Measurements from ENCODE around the gene PPP4R3A. TPM values are rescaled to one million over a fixed set of nuclear protein-coding genes. Genes with fewer than 3 reads are reported as not detected.
"Not testable (repeated sequence)": the region's sequence is repeated elsewhere in the genome, so short reads cannot be mapped to it uniquely, and the experiment has no call there.

Gene PPP4R3A
- total RNA-seq, 1 donor from 2014 or later = 57.7 TPM

DNA sequence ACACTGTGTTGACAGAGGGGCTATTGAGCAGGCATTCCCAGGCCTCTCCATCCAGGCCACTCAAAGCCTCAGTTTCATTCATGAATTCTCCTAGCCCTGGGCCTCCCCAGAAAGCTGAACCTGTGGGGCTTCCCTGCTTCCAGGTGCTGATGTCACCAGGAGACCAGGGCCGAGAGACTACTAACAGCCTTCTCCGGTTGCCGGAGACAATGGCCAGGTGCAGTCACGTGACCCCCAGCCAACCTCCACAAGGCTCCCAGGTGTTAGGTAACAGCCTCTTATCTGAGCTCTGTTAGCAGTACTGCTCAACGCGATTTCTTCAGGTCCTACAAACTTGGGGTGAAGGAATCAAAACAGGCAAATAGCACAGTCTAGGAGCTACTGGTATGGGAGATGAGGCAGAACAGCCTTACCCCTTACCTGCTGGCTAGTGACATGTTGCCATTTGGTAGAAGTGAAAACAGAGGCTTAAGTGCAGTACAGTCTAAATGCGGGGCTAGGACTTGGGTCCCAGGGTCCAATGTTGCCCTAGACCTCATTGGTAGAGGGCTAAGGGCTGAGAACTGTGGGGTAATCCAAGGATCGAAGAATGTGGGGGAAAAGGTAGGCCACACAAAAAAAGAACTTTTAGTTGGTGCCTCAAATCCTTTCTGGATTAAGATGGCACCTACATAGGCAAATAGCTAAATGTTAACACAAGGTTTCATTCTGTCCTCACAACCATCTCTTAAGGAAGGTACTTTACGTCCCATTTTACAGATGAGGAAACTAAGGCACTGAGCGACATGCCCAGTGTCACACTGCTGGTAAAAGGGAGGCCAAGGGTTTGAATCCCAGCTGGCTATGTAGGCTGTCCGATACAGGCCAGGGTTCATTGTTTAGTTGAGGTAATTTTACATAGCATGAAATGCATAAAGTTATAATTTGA lies 96.3 kb downstream of the PPP4R3A start:
- Mint-ChIP-seq H3K27me3 (ENCODE audit: low read depth) (peaks cover 5% of the 10 kb centered on the region), H3K27ac (ENCODE audit: unreplicated experiment) (no peak overlapping the region), H3K4me1 (ENCODE audit: low read depth) (peaks cover 26% of the 10 kb centered on the region), H3K9me3 (ENCODE audit: low read depth) (no peaks in the 10 kb centered on the region), H3K4me3 (ENCODE audit: unreplicated experiment) (no peak overlapping the region), H3K36me3 (ENCODE audit: low read depth) (no peaks in the 10 kb centered on the region)
- TF ChIP-seq, protein P1, sequence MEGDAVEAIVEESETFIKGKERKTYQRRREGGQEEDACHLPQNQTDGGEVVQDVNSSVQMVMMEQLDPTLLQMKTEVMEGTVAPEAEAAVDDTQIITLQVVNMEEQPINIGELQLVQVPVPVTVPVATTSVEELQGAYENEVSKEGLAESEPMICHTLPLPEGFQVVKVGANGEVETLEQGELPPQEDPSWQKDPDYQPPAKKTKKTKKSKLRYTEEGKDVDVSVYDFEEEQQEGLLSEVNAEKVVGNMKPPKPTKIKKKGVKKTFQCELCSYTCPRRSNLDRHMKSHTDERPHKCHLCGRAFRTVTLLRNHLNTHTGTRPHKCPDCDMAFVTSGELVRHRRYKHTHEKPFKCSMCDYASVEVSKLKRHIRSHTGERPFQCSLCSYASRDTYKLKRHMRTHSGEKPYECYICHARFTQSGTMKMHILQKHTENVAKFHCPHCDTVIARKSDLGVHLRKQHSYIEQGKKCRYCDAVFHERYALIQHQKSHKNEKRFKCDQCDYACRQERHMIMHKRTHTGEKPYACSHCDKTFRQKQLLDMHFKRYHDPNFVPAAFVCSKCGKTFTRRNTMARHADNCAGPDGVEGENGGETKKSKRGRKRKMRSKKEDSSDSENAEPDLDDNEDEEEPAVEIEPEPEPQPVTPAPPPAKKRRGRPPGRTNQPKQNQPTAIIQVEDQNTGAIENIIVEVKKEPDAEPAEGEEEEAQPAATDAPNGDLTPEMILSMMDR (IDR thresholded peaks at IDR 0.05) = no peak
- DNase-seq (ENCODE audit: low spot score) = no peak

- Mint-ChIP-seq H3K27ac (ENCODE audit: unreplicated experiment) (no peak overlapping the region), H3K4me1 (ENCODE audit: low read depth) (peaks cover 24% of the 10 kb centered on the region), H3K4me3 (ENCODE audit: unreplicated experiment) (no peak overlapping the region), H3K36me3 (ENCODE audit: low read depth) (no peaks in the 10 kb centered on the region), H3K9me3 (ENCODE audit: low read depth) (no peaks in the 10 kb centered on the region), H3K27me3 (ENCODE audit: low read depth) (peaks cover 5% of the 10 kb centered on the region)
- DNase-seq (ENCODE audit: low spot score) = no peak
- TF ChIP-seq, protein P1 (IDR thresholded peaks at IDR 0.05) = no peak
Observed at GRCh38 chr14:91412939-91413338, 97.2 kb downstream of the PPP4R3A start.

DNA sequence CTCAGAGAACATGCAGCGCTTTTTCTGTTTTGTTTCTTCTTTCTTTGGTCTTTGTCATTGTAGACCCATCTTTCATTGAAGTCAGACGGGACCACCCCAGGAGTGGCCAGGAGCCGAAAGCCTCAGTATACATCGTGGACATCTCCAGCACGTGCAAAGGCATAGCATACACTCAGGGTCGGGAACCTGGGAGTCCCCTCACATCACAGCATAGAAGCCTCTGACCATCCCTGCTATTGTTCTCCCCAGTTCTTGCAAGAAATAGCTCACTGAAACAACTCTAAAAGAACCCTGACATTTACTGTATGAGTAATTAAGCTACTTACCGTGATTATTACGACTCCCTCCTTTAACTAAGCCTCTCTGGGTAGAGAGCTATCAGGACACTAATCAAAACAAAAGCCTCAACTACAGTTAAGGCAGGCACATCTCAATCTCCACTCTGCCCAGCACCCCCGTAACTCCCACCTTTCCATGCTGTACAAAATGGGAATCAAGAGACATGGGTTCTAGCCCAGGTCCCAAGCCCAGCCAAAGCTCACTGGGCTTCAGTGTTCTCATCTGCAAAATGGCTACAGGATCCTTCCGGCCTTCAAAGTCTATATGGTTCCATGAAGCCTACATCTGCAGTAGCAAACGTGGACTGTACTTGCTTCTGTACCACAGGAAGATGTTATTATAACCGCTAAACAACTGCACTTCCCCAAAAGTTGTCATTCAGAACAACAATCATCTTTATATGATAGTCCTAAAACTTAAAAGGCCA lies 99.2 kb downstream of the PPP4R3A start:
- H3K4me3 Mint-ChIP-seq (ENCODE audit: unreplicated experiment) = no peak overlapping the region
- H3K9me3 Mint-ChIP-seq (ENCODE audit: low read depth) = no peaks in the 10 kb centered on the region
- no peak for DNase-seq (ENCODE audit: low spot score)
- peaks cover 12% of the 10 kb centered on the region for H3K4me1 Mint-ChIP-seq (ENCODE audit: low read depth)
- no peaks in the 10 kb centered on the region for H3K27me3 Mint-ChIP-seq (ENCODE audit: low read depth)
- H3K27ac Mint-ChIP-seq (ENCODE audit: unreplicated experiment) = no peak overlapping the region
- TF ChIP-seq, protein P1 (IDR thresholded peaks at IDR 0.05) = no peak
- H3K36me3 Mint-ChIP-seq (ENCODE audit: low read depth) = no peaks in the 10 kb centered on the region

GRCh38 chr14:91409928-91410718 lies 100.0 kb downstream of the PPP4R3A start:
- no peaks in the 10 kb centered on the region for H3K36me3 Mint-ChIP-seq (ENCODE audit: low read depth)
- no peak overlapping the region for H3K27ac Mint-ChIP-seq (ENCODE audit: unreplicated experiment)
- H3K27me3 Mint-ChIP-seq (ENCODE audit: low read depth) = no peaks in the 10 kb centered on the region
- no peak for DNase-seq (ENCODE audit: low spot score)
- TF ChIP-seq, protein P1 (IDR thresholded peaks at IDR 0.05) = no peak
- peaks cover 8% of the 10 kb centered on the region for H3K4me1 Mint-ChIP-seq (ENCODE audit: low read depth)
- no peak overlapping the region for H3K4me3 Mint-ChIP-seq (ENCODE audit: unreplicated experiment)
- H3K9me3 Mint-ChIP-seq (ENCODE audit: low read depth) = no peaks in the 10 kb centered on the region

DNA sequence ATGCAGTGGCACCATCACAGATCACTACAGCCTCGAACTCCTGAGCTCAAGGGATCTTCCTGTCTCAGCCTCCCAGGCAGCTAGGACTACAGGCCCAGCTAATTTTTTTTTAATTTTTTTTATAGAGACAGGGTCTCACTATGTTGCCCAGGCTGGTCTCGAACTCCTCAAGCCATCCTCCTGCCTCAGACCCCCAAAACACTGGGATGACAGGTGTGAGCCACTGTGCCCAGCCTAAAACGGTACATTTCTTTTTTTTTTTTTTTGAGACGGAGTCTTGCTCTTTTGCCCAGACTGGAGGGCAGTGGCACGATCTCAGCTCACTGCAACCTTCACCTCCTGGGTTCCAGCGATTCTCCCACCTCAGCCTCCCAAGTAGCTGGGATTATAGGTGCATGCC lies 100.9 kb downstream of the PPP4R3A start:
- not testable (repeated sequence) for H3K36me3 Mint-ChIP-seq (ENCODE audit: low read depth); DNase-seq (ENCODE audit: low spot score); H3K27me3 Mint-ChIP-seq (ENCODE audit: low read depth); H3K4me1 Mint-ChIP-seq (ENCODE audit: low read depth); H3K9me3 Mint-ChIP-seq (ENCODE audit: low read depth); H3K27ac Mint-ChIP-seq (ENCODE audit: unreplicated experiment); H3K4me3 Mint-ChIP-seq (ENCODE audit: unreplicated experiment)

Other genes with a start within 250 kb of the PPP4R3A start
- 1.1 to 3.6 TPM (median 2.3 TPM) in 3 replicates for gene CCDC88C, start 92.5 kb downstream of the PPP4R3A start, total RNA-seq
- gene CATSPERB, start 221.8 kb upstream of the PPP4R3A start, total RNA-seq = 0.99 to 2.8 TPM (median 2.2 TPM) in 3 replicates

Data from chondrocyte (in vitro differentiated cells).